HepG2 (cell line): Measurements from ENCODE around the gene GHRH. TPM values are rescaled to one million over a fixed set of nuclear protein-coding genes. Genes with fewer than 3 reads are reported as not detected.

Experiments
- CAMTA2 ChIP-seq: sonication (generic); formaldehyde crosslinking; IDR thresholded peaks from 2 replicates; pipeline ENCODE4 v1.4.0; 2020; ENCODE audit warnings: mild to moderate bottlenecking, missing genetic modification reagents, borderline replicate concordance
- DBP ChIP-seq: sonication (generic); formaldehyde crosslinking; IDR thresholded peaks from 2 replicates; pipeline ENCODE4 v1.4.0; 2020; ENCODE audit warnings: missing genetic modification reagents; ENCODE audit errors: not compliant biosample characterization
- FOXK2 ChIP-seq: fragments of 450-650 bp; IDR thresholded peaks from 2 replicates; pipeline ENCODE4 v1.6.1; 2016
- HNF4A ChIP-seq: sonication (generic); formaldehyde crosslinking; IDR thresholded peaks from 2 replicates; pipeline ENCODE4 v1.4.0; 2020; ENCODE audit warnings: missing genetic modification reagents
- HNRNPH1 ChIP-seq: fragments of 200-400 bp; formaldehyde crosslinking; optimal IDR thresholded peaks from 2 replicates; pipeline ENCODE3; 2017; ENCODE audit warnings: mild to moderate bottlenecking, low read depth, low read length
- KLF12 ChIP-seq: sonication (generic); formaldehyde crosslinking; IDR thresholded peaks from 2 replicates; pipeline ENCODE4 v1.4.0; 2020; ENCODE audit warnings: missing genetic modification reagents, borderline replicate concordance
- MXI1 ChIP-seq: IDR thresholded peaks from 3 replicates; pipeline ENCODE4 v1.6.1; 2012; ENCODE audit warnings: low read depth, low read length, inconsistent platforms, borderline replicate concordance
- NAIF1 ChIP-seq: sonication (generic); formaldehyde crosslinking; IDR thresholded peaks from 2 replicates; pipeline ENCODE4 v1.5.0; 2020; ENCODE audit warnings: mild to moderate bottlenecking, missing genetic modification reagents, borderline replicate concordance
- NFE2L2 ChIP-seq: fragments of 150-350 bp; IDR thresholded peaks from 2 replicates; pipeline ENCODE4 v1.6.1; 2014; ENCODE audit warnings: low read length
- PAF1 ChIP-seq: IDR thresholded peaks from 2 replicates; pipeline ENCODE4 v1.6.1; 2016; ENCODE audit warnings: missing genetic modification reagents, missing compliant biosample characterization
- PPARG ChIP-seq: conservative IDR thresholded peaks from 2 replicates; pipeline ENCODE4 v1.6.1; 2016; ENCODE audit warnings: missing biosample characterization, missing genetic modification reagents
- RARA ChIP-seq: IDR thresholded peaks from 2 replicates; pipeline ENCODE4 v1.6.1; 2016; ENCODE audit warnings: missing genetic modification reagents, missing compliant biosample characterization
- RXRB ChIP-seq: IDR thresholded peaks from 2 replicates; pipeline ENCODE4 v1.6.1; 2016; ENCODE audit warnings: borderline replicate concordance, missing genetic modification reagents, missing compliant biosample characterization
- SMARCC2 ChIP-seq: fragments of 450-650 bp; IDR thresholded peaks from 2 replicates; pipeline ENCODE4 v1.6.1; 2017; ENCODE audit warnings: antibody characterized with exemption, mild to moderate bottlenecking
- TAF1 ChIP-seq: sonication (generic); formaldehyde crosslinking; IDR thresholded peaks from 2 replicates; pipeline ENCODE4 v1.4.0; 2020; ENCODE audit warnings: missing genetic modification reagents
- TBL1XR1 ChIP-seq: fragments of 150-350 bp; IDR thresholded peaks from 2 replicates; pipeline ENCODE4 v1.6.1; 2014; ENCODE audit warnings: borderline replicate concordance, low read length; ENCODE audit not compliant: partially characterized antibody
- TGIF2 ChIP-seq: IDR thresholded peaks from 2 replicates; pipeline ENCODE4 v1.6.1; 2016; ENCODE audit warnings: control low read depth, missing compliant biosample characterization
- ZC3H13 ChIP-seq: sonication (generic); formaldehyde crosslinking; IDR thresholded peaks from 2 replicates; pipeline ENCODE4 v1.8.1; 2023; ENCODE audit warnings: mild to moderate bottlenecking, missing genetic modification reagents, moderate library complexity
- ZGPAT ChIP-seq: IDR thresholded peaks from 2 replicates; pipeline ENCODE4 v1.6.1; 2016; ENCODE audit warnings: mild to moderate bottlenecking
- ZNF251 ChIP-seq: sonication (generic); formaldehyde crosslinking; IDR thresholded peaks from 2 replicates; pipeline ENCODE4 v1.9.0; 2021; ENCODE audit warnings: mild to moderate bottlenecking, missing genetic modification reagents
- ZNF33B ChIP-seq: sonication (generic); formaldehyde crosslinking; IDR thresholded peaks from 2 replicates; pipeline ENCODE4 v1.5.1; 2020; ENCODE audit warnings: mild to moderate bottlenecking, missing genetic modification reagents
- ZNF362 ChIP-seq: sonication (generic); formaldehyde crosslinking; IDR thresholded peaks from 2 replicates; pipeline ENCODE4 v1.4.0; 2020; ENCODE audit warnings: missing genetic modification reagents, mild to moderate bottlenecking, borderline replicate concordance
- ZNF580 ChIP-seq: IDR thresholded peaks from 2 replicates; pipeline ENCODE4 v1.6.1; 2016; ENCODE audit warnings: low read depth, borderline replicate concordance
- ZNF704 ChIP-seq: sonication (generic); formaldehyde crosslinking; IDR thresholded peaks from 2 replicates; pipeline ENCODE4 v1.8.1; 2023; ENCODE audit warnings: mild to moderate bottlenecking, inconsistent platforms, moderate library complexity, missing genetic modification reagents, borderline replicate concordance
- ZNF891 ChIP-seq: sonication (generic); formaldehyde crosslinking; IDR thresholded peaks from 2 replicates; pipeline ENCODE4 v1.5.0; 2020; ENCODE audit warnings: mild to moderate bottlenecking, missing genetic modification reagents
- ZSCAN20 ChIP-seq: sonication (generic); formaldehyde crosslinking; IDR thresholded peaks from 2 replicates; pipeline ENCODE4 v1.4.0; 2020; ENCODE audit warnings: missing genetic modification reagents, mild to moderate bottlenecking, borderline replicate concordance
- polyA plus RNA-seq, 8 experiments: library from polyadenylated mRNA; depleted of rRNA in 3 of 8; stranded (reverse) in 7 of 8; unstranded in 1 of 8; fragments of >200 nt; fragmentation: Illumina TruSeq in 4 of 8; extraction: Trizol in 4 of 8; gene quantifications; 2 replicates each; pipeline versions ENCODE4 v1.2.1 to v1.2.3, GENCODE V29; 2011 to 2016; ENCODE audit warnings: low read depth in 4 of 8, missing spikeins in 1 of 8, mixed read lengths in 1 of 8; ENCODE audit not compliant: insufficient read depth in 1 of 8
- total RNA-seq, 5 experiments: library from RNA; depleted of rRNA; stranded (reverse); fragments of >200 nt; fragmentation: Illumina TruSeq; extraction: Trizol; gene quantifications; 2 replicates each; pipeline ENCODE4 v1.2.3, GENCODE V29; 2016; ENCODE audit warnings: low read depth in 1 of 5

The GHRH gene
- total and polyA plus RNA-seq, 2 of the 13 experiments (the other 11 are each of a cell fraction or from before 2014, with no cell fraction given) = not detected

GRCh38 chr20:37271421-37271768 is 9.8 kb upstream of the GHRH start (continued):
- no peak for TF ChIP-seq ZNF362
- TF ChIP-seq NAIF1 = no peak
- TF ChIP-seq ZGPAT = no peak
- 0 out of 2 replicates have a peak, but pooled peaks have one; percentile 14 for TF ChIP-seq RXRB (CRISPR knock-in tag)
- TF ChIP-seq HNRNPH1 = no peak
- TF ChIP-seq TBL1XR1 = peak; percentile 58
- TF ChIP-seq ZNF704 = no peak
- TF ChIP-seq ZNF891 (CRISPR knock-in tag) = no peak
- no peak for TF ChIP-seq SMARCC2
- TF ChIP-seq MXI1 = no peak
- no peak for TF ChIP-seq ZNF33B (CRISPR knock-in tag)
- TF ChIP-seq PPARG (CRISPR knock-in tag) = peak; percentile 58; the same call in 1 of the 2 replicates
- no peak for TF ChIP-seq FOXK2
- TF ChIP-seq ZNF580 = no peak
- TF ChIP-seq ZNF251 = no peak
- no peak for TF ChIP-seq CAMTA2 (CRISPR knock-in tag)
- no peak for TF ChIP-seq DBP
- peak; percentile 60 for TF ChIP-seq HNF4A (CRISPR knock-in tag)
- peak; percentile 71 for TF ChIP-seq RARA (CRISPR knock-in tag)
- TF ChIP-seq TAF1 (CRISPR knock-in tag) = no peak
- no peak for TF ChIP-seq KLF12 (CRISPR knock-in tag)
- TF ChIP-seq ZSCAN20 = no peak
- no peak for TF ChIP-seq PAF1 (CRISPR knock-in tag)
- TF ChIP-seq ZC3H13 (CRISPR knock-in tag) = no peak
- TF ChIP-seq TGIF2 = no peak
- peak; percentile 35; the same call in 1 of the 2 replicates for TF ChIP-seq NFE2L2
